ENCODE measurements around the gene TMEM253.

TMEM253 gene

GRCh38 chr14:21100931-21101330 is at the start of gene TMEM253:
TMEM253 (plus strand) TSS chr14:21101066; CDS start chr14:21101344, 278 bp downstream.
- DNase-seq, result no peak

GRCh38 chr14:21053184-21054122 is 47.4 kb upstream of the TMEM253 start:
- DNase-seq, result no peak

- DNase-seq, result no peak
Observed at GRCh38 chr14:21054123-21054767, 46.6 kb upstream of the TMEM253 start.

- DNase-seq, result no peak
Observed at GRCh38 chr14:21054768-21055145, 46.1 kb upstream of the TMEM253 start.

- DNase-seq, result no peak
Observed at GRCh38 chr14:21055432-21056117, 45.3 kb upstream of the TMEM253 start.

- DNase-seq, result no peak
Observed at GRCh38 chr14:21056520-21057163, 44.2 kb upstream of the TMEM253 start.

GRCh38 chr14:21057803-21058675 is 42.8 kb upstream of the TMEM253 start, which contains the start of gene RNASE8:
RNASE8 (plus strand) TSS chr14:21057822; CDS start chr14:21057893, 71 bp downstream.
- DNase-seq, result no peak

GRCh38 chr14:21058903-21059302 is 42.0 kb upstream of the TMEM253 start:
- DNase-seq, result no peak

GRCh38 chr14:21059842-21060613 is 40.8 kb upstream of the TMEM253 start:
- no peak for DNase-seq

- DNase-seq, result no peak
Observed at GRCh38 chr14:21060614-21061346, 40.1 kb upstream of the TMEM253 start.

- DNase-seq, result no peak
Observed at GRCh38 chr14:21061347-21061668, 39.6 kb upstream of the TMEM253 start.

GRCh38 chr14:21063479-21063878 is 37.4 kb upstream of the TMEM253 start:
- DNase-seq, result no peak

- DNase-seq, result peak in 1 of 2 donors; percentile 42
Observed at GRCh38 chr14:21066882-21067502, 33.9 kb upstream of the TMEM253 start.

GRCh38 chr14:21068521-21069387 is 32.1 kb upstream of the TMEM253 start:
- peak; percentile 76 to 78 for DNase-seq

GRCh38 chr14:21069388-21070082 is 31.3 kb upstream of the TMEM253 start:
- peak in 1 of 2 donors; percentile 42 for DNase-seq

- DNase-seq, result peak in 1 of 2 donors; percentile 47
Observed at GRCh38 chr14:21070083-21070609, 30.7 kb upstream of the TMEM253 start, which contains the start of gene ARHGEF40. ARHGEF40 (plus strand) TSS chr14:21070304; CDS start chr14:21070397, 93 bp downstream.

- DNase-seq, result peak; percentile 34 to 40
Observed at GRCh38 chr14:21070610-21071224, 30.1 kb upstream of the TMEM253 start.
